Hepatic stellate cell (primary cell): ENCODE measurements around the gene DIRAS1.
"Not testable (repeated sequence)": the region's sequence is repeated elsewhere in the genome, so short reads cannot be mapped to it uniquely, and the experiment has no call there.

Experiments
- DNase-seq: peaks from one replicate; pipeline ENCODE4 v3.0.0; 2011; ENCODE audit warnings: low spot score

Gene DIRAS1

DNA sequence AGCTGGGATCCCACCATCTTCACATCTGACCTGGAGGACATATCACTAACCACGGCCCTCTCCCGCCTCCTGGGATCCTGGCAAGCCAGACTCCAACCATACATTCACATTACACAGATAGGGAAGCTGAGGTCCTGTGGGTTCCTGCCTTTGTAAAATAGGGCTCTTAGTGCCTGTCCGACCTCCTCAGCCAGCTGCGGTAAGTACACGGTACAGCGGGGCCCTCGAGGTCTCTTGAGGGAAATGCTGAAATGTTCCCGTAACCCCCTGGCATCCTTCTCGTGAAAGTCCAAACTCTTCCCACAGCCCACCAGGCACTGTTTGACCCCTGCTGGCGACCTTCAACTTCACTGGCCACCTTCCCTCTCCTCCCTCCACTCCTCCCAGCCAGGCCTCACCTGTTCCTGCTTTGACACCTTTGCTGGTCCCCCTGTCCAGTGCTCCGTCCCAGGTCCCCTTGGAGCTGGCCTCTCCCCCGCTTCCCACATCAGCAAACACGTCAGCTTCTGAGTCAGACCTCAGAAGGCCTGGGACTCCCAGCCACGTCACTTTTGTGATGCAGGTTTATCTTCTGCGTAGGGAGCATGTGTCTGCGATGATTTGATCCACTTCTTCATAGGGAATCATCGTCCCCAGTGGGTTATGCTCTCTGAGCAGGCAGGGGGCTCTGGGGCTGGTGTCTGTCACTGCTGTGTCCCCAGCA lies 9.8 kb downstream of the DIRAS1 start:
- peak; percentile 89 for DNase-seq

GRCh38 chr19:2706251-2706650 lies 14.9 kb downstream of the DIRAS1 start:
- DNase-seq: no peak

DNA sequence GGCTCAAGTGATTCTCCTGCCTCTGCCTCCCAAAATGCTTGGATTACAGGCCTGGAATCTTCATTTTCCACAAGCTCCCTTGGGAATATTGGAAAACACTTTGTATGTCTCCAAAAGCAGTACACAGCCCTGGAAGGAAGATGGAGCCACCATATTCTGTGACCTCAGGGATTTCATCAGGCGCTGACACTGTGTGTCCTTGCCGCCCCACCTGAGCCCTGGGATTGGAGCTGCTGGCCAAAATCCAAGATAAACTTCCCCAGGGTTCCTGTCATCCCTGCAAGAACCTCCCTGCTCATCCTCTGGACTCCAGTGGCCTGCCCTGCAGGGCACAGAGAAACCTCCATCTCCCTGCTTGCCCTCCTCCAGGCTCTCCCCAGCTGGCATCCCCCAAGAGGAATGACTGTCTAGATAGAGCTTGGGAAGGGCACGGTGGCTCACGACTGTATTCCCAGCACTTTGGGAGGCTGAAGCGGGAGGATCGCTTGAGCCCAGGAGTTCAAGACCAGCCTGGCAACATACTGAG lies 17.4 kb downstream of the DIRAS1 start:
- DNase-seq: no peak

GRCh38 chr19:2703077-2703437 lies 18.1 kb downstream of the DIRAS1 start:
- no peak for DNase-seq

DNA sequence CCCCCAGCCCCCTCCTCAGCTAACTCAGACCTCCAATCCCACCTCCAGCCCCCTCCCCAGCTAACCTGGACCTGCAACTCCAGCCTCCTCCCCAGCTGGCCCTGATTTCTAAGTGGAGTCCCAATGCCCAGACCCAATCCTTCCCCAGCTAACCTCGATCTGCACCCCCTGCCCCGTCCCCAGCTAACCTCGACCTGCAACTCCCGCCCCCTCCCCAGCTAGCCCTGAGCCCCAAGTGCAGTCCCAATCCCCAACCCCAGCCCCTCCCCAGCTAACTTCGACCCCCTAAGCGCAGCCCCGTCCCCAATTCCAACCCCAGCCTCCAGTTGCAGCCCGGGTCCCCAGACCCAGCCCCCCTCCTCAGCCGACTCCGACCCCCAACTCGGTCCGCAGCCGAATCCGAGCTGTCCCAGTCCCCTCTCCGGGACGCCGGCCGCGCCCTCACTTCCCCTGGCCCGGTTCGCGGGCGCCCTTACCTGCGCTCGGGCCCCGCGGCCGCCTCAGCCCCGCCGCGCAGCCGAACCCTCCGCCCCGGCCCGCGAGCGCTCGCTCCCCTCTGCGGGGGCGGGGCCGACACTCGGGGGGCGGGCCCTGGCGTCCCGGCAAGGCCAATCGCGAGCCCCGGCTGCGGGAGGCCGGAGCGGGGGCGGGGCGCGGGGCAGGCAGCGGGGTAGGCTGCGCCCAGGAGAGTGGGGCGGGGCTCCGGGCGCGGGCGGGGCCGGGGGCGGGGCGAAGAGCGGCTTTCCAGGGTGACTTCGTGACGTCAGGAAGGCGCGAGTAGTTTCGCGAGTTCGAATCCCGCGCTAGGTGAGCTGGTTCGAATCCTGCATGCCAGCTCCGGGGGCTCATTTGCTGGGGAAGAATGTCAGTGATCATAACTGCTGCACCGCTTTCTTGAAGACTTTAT lies 18.7 kb downstream of the DIRAS1 start, which contains the start of gene GNG7:
TSS of gene GNG7 (minus strand) at position 525 of the 907 bp plus-strand sequence. CDS start 182,006 bp downstream, outside the sequence.
- peak; percentile 80 for DNase-seq

GRCh38 chr19:2701361-2702169 lies 19.6 kb downstream of the DIRAS1 start:
- no peak for DNase-seq

- DNase-seq: no peak
Observed at GRCh38 chr19:2700660-2701360, 20.4 kb downstream of the DIRAS1 start.

DNA sequence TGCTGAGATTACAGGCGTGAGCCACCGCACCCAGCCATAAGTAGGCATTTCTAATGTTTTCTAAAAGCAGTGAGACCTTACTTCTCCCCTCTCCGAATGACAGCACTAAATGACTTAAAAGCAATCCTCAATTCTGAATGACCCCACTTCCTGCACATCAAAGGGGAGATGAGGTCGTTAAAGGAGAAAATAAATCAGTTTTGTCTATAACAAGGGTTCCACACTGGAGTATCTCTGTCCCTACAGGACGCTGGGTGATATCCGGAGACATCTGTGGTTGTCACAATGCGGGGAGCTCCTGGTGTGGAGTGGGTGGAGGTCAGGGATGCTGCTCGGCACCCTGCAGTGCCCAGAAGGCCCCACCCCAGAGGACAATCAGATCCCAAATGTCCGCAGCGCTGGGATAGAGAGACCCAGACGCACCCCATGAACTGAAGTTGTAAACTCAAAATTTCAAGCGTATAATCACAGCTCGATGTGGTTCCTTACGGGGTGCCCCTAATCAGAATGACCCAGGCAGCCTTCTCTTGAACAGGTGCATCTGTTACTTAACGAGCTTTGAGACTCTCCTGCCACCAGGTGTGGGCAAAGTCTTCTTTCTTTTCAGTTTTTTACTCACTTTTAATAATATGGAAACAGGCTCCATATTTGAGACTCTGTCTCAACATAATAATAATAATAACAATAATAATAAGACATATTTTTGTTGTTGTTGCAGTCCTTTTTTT lies 21.6 kb downstream of the DIRAS1 start:
- no peak for DNase-seq

- DNase-seq: no peak
Observed at GRCh38 chr19:2694196-2694595, 27.0 kb downstream of the DIRAS1 start.

GRCh38 chr19:2693492-2694160 lies 27.5 kb downstream of the DIRAS1 start:
- DNase-seq: no peak

GRCh38 chr19:2691951-2692350 lies 29.2 kb downstream of the DIRAS1 start:
- no peak for DNase-seq

GRCh38 chr19:2690856-2691255 lies 30.3 kb downstream of the DIRAS1 start:
- no peak for DNase-seq

GRCh38 chr19:2686360-2686759 lies 34.8 kb downstream of the DIRAS1 start:
- no peak for DNase-seq

DNA sequence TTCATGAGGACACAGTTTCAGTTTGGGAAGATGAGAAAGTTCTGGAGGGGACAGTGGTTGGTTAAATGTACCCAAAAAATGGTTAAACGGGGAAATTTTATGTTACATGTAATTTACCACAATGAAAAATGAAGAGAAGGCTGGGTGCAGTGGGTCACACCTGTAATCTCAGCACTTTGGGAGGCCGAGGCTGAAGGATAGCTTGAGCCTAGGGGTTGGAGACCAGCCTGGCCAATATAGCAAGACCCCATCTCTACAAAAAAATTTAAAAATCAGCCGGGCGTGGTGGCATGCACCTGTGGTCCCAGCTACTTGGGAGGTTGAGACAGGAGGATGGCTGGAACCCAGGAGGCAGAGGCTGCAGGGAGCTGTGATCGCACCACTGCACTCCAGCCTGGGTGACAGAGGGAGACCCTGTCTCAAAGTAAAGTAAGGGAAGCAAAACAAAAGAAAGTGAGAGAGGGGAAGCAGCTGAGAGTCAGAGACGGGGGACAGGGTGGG lies 35.9 kb downstream of the DIRAS1 start:
- no peak for DNase-seq

DNA sequence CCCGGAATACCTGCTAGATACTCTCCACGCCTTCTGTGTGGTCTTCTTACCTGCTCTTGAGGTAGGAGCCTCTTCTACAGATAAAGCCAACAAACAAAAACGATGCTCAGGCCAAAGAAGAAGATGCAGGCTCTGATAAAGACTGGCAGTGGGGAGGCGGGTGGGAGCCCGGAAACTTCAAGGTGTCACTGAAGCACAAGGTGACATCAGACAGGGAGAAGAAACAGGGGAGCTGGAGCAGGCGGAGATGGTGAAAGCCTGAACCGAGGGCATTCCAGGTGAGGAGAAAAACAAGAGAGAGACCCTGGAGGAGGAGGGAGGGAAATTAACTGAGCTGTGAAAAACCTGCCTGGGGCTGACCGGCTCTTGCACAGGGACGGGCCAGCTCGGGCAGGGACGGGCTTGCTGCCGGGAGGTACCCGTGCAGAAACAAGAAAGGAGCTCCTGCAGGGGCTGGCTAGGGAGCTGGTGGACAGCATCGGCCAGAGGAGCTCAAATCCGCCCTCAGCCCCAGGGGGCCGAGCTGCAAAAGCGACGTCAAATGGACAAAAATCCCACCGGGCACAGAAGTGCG lies 37.7 kb downstream of the DIRAS1 start:
- DNase-seq: no peak

GRCh38 chr19:2680808-2681207 lies 40.4 kb downstream of the DIRAS1 start:
- no peak for DNase-seq

DNA sequence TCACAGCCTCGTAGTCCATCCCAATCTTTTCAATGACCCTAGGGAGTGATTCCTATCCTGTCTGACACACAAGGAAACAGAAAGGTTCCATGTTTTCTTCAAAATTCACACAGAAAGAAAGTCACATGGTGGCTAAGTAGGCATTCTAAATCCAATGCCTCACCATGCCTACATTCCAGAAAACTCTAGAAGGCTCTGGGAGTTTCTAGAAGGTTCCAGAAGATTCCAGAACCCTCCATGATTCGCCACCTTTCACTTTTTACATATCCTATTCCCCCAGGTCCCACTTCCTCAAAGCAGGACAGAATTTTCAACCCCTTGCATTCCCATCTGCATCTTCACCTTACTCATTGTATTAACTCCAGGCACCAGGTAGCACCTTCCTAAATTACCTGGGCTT lies 41.7 kb downstream of the DIRAS1 start:
- DNase-seq: no peak

- not testable (repeated sequence) for DNase-seq
Observed at GRCh38 chr19:2678948-2679347, 42.2 kb downstream of the DIRAS1 start.

GRCh38 chr19:2678044-2678671 lies 43.0 kb downstream of the DIRAS1 start:
- DNase-seq: no peak
